Measurements from ENCODE around the gene SEMA5B. TPM values are rescaled to one million over a fixed set of nuclear protein-coding genes. Genes with fewer than 3 reads are reported as not detected.

The SEMA5B gene
- total RNA-seq, 1 experiment from 2014 or later = not detected

DNA sequence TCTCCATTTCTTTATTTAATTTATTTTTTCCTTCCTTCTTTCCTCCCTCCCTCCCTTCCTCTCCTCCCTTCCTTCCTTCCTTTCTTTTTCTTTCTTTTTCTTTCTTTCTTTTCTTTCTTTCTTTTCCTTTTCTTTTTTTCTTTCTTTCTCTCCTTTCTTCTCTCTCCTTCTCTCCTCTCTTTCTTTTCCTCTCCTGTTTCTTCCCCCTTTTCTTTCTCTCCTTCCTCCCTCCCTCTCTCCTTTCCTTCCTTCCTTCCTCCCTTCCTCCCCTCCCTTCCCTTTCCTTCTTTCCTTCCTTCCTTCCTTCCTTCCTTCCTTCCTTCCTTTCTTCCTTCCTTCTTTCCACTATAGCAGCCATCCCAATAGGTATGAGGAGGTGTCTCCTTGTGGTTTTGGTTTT is 32.5 kb upstream of the SEMA5B start:
- no peaks in the 10 kb centered on the region for H3K9me3 Mint-ChIP-seq (ENCODE audit: unreplicated experiment)
- intact Hi-C loops (cut with micrococcal nuclease) = no loop called here
- no peak for DNase-seq (ENCODE audit: unreplicated experiment)
- H3K4me3 Mint-ChIP-seq (ENCODE audit: unreplicated experiment) = no peak overlapping the region
- CTCF ChIA-PET = no interaction called here
- no peak overlapping the region for H3K27ac Mint-ChIP-seq (ENCODE audit: low read depth, unreplicated experiment)
- POLR2A ChIA-PET = no interaction called here
- BruUV-seq (replicated peaks) = no TSS peak
- peaks cover 4% of the 10 kb centered on the region for H3K36me3 Mint-ChIP-seq (ENCODE audit: insufficient read depth, unreplicated experiment)
- no peaks in the 10 kb centered on the region for H3K27me3 Mint-ChIP-seq (ENCODE audit: insufficient read depth, unreplicated experiment)
- H3K4me1 Mint-ChIP-seq (ENCODE audit: insufficient read depth, unreplicated experiment) = peaks cover 4% of the 10 kb centered on the region
- TF ChIP-seq, protein P1, sequence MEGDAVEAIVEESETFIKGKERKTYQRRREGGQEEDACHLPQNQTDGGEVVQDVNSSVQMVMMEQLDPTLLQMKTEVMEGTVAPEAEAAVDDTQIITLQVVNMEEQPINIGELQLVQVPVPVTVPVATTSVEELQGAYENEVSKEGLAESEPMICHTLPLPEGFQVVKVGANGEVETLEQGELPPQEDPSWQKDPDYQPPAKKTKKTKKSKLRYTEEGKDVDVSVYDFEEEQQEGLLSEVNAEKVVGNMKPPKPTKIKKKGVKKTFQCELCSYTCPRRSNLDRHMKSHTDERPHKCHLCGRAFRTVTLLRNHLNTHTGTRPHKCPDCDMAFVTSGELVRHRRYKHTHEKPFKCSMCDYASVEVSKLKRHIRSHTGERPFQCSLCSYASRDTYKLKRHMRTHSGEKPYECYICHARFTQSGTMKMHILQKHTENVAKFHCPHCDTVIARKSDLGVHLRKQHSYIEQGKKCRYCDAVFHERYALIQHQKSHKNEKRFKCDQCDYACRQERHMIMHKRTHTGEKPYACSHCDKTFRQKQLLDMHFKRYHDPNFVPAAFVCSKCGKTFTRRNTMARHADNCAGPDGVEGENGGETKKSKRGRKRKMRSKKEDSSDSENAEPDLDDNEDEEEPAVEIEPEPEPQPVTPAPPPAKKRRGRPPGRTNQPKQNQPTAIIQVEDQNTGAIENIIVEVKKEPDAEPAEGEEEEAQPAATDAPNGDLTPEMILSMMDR (IDR thresholded peaks at IDR 0.05; ENCODE audit: unreplicated experiment) = no peak

DNA sequence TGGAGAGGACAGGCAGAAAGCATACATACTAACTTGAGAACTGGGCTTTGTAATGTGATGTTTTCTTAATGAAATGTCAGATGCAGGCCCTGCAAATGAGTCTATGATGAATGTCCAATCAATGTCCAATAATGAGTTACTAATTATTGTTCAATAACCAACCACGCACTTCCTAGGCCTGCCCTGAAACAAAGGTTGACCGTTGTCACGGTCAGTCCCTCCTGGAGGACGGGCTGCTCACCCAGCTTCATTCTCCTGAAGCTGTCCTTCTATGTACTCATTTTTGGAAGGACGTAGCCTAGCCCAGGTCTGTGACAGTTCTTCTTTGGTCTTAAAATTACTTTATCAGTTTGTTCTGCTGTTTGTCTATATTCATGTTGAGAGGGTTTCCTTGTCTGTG is 30.9 kb upstream of the SEMA5B start:
- no peak for DNase-seq (ENCODE audit: unreplicated experiment)
- POLR2A ChIA-PET = interaction anchor here (0.6 kb wide), 1 partner anchor 105 kb away, joined by 3 read pairs; no protein-coding TSS in a partner anchor
- H3K27me3 Mint-ChIP-seq (ENCODE audit: insufficient read depth, unreplicated experiment) = no peaks in the 10 kb centered on the region
- H3K27ac Mint-ChIP-seq (ENCODE audit: low read depth, unreplicated experiment) = no peak overlapping the region
- BruUV-seq (replicated peaks) = no TSS peak
- intact Hi-C loops (cut with micrococcal nuclease) = no loop called here
- no peaks in the 10 kb centered on the region for H3K9me3 Mint-ChIP-seq (ENCODE audit: unreplicated experiment)
- TF ChIP-seq, protein P1 (IDR thresholded peaks at IDR 0.05; ENCODE audit: unreplicated experiment) = no peak
- CTCF ChIA-PET = interaction anchor here (0.6 to 1.0 kb wide), 3 partner anchors 14 to 378 kb away, joined by 3 to 4 read pairs (median 3); no protein-coding TSS in a partner anchor
- H3K4me3 Mint-ChIP-seq (ENCODE audit: unreplicated experiment) = no peak overlapping the region
- no peaks in the 10 kb centered on the region for H3K4me1 Mint-ChIP-seq (ENCODE audit: insufficient read depth, unreplicated experiment)
- no peaks in the 10 kb centered on the region for H3K36me3 Mint-ChIP-seq (ENCODE audit: insufficient read depth, unreplicated experiment)

DNA sequence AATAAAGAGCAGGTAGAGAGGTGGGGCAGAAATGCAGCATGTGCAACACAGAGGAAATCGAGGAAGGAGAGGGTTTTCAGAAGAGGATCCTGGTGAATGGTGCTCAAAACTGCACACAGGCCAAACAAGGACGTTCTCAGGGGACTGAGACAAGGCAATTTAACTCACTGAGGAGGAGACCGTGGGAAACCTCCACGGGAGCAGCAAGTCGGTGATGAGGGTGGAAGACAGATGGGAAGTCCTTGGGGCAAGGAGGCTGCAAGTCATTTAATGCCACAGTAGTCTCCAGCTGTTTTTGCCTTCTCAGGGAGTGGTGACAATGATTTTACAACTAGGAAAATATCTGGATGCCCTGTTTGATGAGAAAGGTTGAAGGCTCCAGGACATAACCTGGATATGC is 27.8 kb upstream of the SEMA5B start:
- TF ChIP-seq, protein P1 (IDR thresholded peaks at IDR 0.05; ENCODE audit: unreplicated experiment) = no peak
- no peaks in the 10 kb centered on the region for H3K27me3 Mint-ChIP-seq (ENCODE audit: insufficient read depth, unreplicated experiment)
- ChIA-PET POLR2A (interaction anchor here (0.6 kb wide), 1 partner anchor 230 kb away, joined by 3 read pairs; no protein-coding TSS in a partner anchor), CTCF (interaction anchor here (0.5 kb wide), 1 partner anchor 11 kb away, joined by 3 read pairs; no protein-coding TSS in a partner anchor)
- BruUV-seq (replicated peaks) = no TSS peak
- peaks cover 10% of the 10 kb centered on the region for H3K4me1 Mint-ChIP-seq (ENCODE audit: insufficient read depth, unreplicated experiment)
- no peaks in the 10 kb centered on the region for H3K9me3 Mint-ChIP-seq (ENCODE audit: unreplicated experiment)
- H3K36me3 Mint-ChIP-seq (ENCODE audit: insufficient read depth, unreplicated experiment) = no peaks in the 10 kb centered on the region
- no peak overlapping the region for H3K27ac Mint-ChIP-seq (ENCODE audit: low read depth, unreplicated experiment)
- intact Hi-C loops (cut with micrococcal nuclease) = no loop called here
- DNase-seq (ENCODE audit: unreplicated experiment) = no peak
- no peak overlapping the region for H3K4me3 Mint-ChIP-seq (ENCODE audit: unreplicated experiment)

DNA sequence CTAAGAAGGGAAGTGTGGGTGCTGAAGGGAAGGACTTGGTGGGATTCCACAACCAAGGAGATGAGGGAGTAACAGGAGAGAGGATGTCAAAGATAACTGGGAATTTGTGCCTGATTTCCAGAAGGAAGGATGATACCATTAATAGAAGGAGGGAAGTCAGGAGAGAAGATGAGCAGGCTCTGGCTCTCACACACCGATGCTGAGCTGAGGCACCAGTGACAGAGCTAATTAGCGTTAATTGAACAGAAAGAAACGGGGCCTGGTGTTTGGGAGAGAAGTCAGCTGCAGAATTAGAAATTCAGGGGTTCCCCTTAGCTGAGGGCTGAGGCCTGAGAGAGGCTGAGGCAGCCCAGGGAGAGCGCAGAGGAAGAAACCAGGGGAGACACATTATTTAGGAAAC is 27.4 kb upstream of the SEMA5B start:
- POLR2A ChIA-PET = interaction anchor here (0.6 kb wide), 1 partner anchor 229 kb away, joined by 3 read pairs; no protein-coding TSS in a partner anchor
- H3K4me1 Mint-ChIP-seq (ENCODE audit: insufficient read depth, unreplicated experiment) = peaks cover 10% of the 10 kb centered on the region
- H3K9me3 Mint-ChIP-seq (ENCODE audit: unreplicated experiment) = no peaks in the 10 kb centered on the region
- TF ChIP-seq, protein P1 (IDR thresholded peaks at IDR 0.05; ENCODE audit: unreplicated experiment) = no peak
- intact Hi-C loops (cut with micrococcal nuclease) = no loop called here
- H3K36me3 Mint-ChIP-seq (ENCODE audit: insufficient read depth, unreplicated experiment) = no peaks in the 10 kb centered on the region
- no peak for DNase-seq (ENCODE audit: unreplicated experiment)
- H3K4me3 Mint-ChIP-seq (ENCODE audit: unreplicated experiment) = no peak overlapping the region
- H3K27me3 Mint-ChIP-seq (ENCODE audit: insufficient read depth, unreplicated experiment) = no peaks in the 10 kb centered on the region
- no TSS peak for BruUV-seq (replicated peaks)
- H3K27ac Mint-ChIP-seq (ENCODE audit: low read depth, unreplicated experiment) = no peak overlapping the region
- CTCF ChIA-PET = no interaction called here

All from MCF 10A (cell line).